GM10248 (cell line): Measurements from ENCODE around the gene RAB37.

Experiments used
- CTCF ChIA-PET: fragments of 300-600 bp; sonication (Branson Sonifier 250); formaldehyde crosslinking; extraction: SDS; loops from one replicate; lab custom pipeline; 2021; ENCODE audit warnings: antibody characterized with exemption; lab: Yijun Ruan, JAX
- POLR2A ChIA-PET: fragments of 350-650 bp; sonication (Branson Sonifier 250); formaldehyde crosslinking; extraction: SDS; loops from one replicate; lab custom pipeline; 2020; ENCODE audit warnings: antibody characterized with exemption; lab: Yijun Ruan, JAX
- DNase-seq: peaks from one replicate; pipeline ENCODE4 v3.0.0; 2012; ENCODE audit errors: extremely low spot score
- TF ChIP-seq, protein P1 (sequence below): IDR thresholded peaks from 2 replicates; pipeline ENCODE4 v1.5.1; 2012; ENCODE audit warnings: mild to moderate bottlenecking, low read depth; ENCODE audit errors: extremely low read depth, missing control alignments, control extremely low read depth

The RAB37 gene

DNA sequence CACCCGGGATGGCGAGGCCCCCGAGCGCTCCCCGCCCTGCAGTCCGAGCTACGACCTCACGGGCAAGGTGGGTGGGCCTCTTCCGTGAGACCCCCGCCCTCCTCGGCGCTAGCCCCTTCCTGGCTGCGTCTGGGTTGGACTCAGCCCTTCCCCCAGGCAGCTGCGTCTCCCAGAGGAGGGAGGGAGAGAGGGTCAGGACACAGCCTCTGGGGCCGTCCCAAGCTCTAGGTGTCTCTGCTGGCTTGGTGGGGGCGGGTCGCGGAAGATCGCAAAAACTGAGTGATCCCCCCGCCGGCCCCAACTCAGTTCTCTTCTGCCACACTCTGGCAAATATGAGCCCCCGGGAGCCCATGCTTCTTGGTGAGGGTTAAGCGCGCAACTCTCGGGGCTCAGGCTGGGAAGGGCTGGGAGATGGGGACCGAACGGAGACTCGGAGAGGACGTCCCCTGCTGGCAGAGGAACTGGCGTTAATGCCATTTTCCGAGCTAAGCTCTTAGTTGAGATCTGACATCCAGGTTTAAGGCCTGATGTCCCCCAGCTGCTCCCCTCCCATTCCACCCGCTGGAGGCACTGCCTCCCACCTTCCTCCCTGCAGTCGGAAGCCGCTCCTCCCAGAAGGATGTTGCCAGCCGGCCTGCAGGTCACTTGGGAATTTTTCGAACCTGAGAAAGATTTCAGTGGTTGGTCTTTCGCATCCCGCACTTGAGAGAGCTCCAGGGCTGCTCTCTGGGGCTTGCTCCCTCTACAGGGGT lies 419 bp downstream of the RAB37 start:
- DNase-seq = peak; percentile 66
- ChIA-PET POLR2A (interaction anchor here (0.7 to 1.6 kb wide), 3 partner anchors 12 to 80 kb away, joined by 3 to 9 read pairs (median 3); no protein-coding TSS in a partner anchor), CTCF (interaction anchor here (0.6 to 5.4 kb wide), 42 partner anchors 8 to 374 kb away, joined by 3 to 226 read pairs (median 6); partner anchors contain the start of genes CD300H, GPR142, NAT9 and NHERF1)
- TF ChIP-seq, protein P1, sequence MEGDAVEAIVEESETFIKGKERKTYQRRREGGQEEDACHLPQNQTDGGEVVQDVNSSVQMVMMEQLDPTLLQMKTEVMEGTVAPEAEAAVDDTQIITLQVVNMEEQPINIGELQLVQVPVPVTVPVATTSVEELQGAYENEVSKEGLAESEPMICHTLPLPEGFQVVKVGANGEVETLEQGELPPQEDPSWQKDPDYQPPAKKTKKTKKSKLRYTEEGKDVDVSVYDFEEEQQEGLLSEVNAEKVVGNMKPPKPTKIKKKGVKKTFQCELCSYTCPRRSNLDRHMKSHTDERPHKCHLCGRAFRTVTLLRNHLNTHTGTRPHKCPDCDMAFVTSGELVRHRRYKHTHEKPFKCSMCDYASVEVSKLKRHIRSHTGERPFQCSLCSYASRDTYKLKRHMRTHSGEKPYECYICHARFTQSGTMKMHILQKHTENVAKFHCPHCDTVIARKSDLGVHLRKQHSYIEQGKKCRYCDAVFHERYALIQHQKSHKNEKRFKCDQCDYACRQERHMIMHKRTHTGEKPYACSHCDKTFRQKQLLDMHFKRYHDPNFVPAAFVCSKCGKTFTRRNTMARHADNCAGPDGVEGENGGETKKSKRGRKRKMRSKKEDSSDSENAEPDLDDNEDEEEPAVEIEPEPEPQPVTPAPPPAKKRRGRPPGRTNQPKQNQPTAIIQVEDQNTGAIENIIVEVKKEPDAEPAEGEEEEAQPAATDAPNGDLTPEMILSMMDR = peak; percentile 65

DNA sequence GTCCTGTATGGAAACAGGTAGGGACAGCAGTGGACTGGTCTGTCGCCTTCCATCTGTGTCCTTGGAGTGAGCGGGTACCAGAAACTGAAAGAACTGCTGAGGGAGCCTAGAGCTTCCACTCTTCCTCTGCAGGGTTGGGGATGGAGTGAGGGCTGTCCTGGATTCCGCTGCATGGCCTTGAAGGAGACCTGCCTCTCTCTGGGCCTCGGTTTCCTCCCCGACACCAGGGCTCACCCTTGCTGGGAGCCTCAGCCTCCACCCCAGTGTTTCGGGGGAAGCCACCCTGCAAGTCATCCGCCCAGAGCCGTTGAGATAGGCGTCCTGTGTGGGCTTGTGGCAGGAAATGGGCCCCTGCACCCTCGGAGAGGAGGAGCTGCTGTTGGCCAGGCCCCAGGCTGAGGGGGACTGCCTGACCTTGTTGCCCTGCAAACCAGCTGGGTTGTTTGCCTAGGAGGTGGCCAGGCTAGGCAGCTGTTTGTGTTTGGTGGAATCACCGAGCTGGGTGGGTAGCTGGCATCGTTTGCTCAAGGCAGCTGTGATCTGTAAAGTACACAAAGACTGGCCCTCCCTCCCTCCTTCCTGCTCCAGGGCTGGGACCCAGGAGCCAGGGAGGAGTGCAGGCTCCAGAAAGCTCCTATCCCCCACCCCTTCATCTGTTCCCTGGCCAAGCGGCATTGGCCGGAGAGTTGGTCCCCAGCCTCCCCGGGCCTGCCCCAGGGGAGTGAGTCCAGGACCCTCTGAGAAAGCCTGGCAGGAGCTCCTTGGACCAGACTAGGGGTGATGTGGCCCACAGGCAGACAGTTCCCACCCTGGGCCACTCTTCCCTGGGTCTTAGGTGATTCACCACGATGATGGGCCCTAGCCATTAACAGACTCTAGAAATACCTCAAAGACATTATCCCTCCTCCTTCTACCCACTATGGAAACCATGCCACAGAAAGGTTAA lies 1.3 kb downstream of the RAB37 start:
- ChIA-PET POLR2A (interaction anchor here (0.7 to 1.6 kb wide), 3 partner anchors 11 to 81 kb away, joined by 3 to 9 read pairs (median 3); no protein-coding TSS in a partner anchor), CTCF (interaction anchor here (0.6 to 5.4 kb wide), 32 partner anchors 8 to 375 kb away, joined by 3 to 226 read pairs (median 5); partner anchors contain the start of genes NAT9 and NHERF1)
- TF ChIP-seq, protein P1 = no peak
- DNase-seq = peak; percentile 86

DNA sequence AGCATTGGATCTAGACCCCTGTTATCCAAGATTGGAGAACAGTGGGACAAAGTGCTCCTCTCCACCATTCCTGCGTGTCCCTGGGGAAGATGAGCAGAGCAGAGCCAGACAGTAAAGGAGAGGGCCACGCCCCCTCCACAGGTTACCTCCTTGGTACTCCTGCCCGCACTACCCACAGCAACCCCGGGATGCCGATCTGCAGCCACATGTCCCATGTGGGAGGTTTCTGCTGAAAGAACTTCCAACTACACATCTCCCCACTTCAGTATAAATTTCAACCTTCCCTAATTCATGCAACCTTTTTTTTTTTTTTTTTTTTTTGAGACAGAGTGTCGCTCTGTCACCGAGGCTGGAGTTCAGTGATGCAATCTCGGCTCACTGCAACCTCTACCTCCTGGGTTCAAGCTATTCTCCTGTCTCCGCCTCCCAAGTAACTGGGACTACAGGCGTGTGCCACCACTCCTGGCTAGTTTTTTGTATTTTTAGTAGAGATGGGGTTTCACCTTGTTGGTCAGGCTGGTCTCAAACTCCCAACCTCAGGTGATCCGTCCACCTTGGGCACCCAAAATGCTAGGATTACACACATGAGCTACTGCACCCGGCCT lies 2.3 kb downstream of the RAB37 start:
- CTCF ChIA-PET = interaction anchor here (2.0 to 5.4 kb wide), 8 partner anchors 7 to 124 kb away, joined by 5 to 226 read pairs (median 30); partner anchors contain the start of gene NHERF1
- POLR2A ChIA-PET = interaction anchor here (1.6 kb wide), 1 partner anchor 10 kb away, joined by 9 read pairs; no protein-coding TSS in a partner anchor
- TF ChIP-seq, protein P1 = no peak
- DNase-seq = no peak

DNA sequence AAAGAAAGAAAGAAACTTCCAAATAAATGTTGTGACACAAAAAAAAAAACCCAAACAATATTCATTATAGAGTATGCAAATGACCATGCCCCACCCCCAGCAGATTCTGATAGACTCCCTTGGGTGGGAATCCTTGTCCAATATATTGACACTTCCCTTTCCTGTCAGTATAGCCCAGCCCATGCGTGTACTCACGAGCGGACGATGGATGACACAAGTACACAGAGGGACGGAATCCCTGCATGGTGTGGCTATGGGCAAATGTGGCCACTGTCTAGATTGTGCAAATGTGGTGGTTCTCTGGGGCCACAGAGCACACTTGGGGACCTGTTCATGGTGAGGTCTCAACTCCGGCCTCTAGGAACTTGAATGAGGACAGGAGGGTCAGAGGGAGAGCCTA lies 3.1 kb downstream of the RAB37 start:
- DNase-seq = no peak
- CTCF ChIA-PET = interaction anchor here (5.4 kb wide), 1 partner anchor 124 kb away, joined by 38 read pairs; no protein-coding TSS in a partner anchor
- POLR2A ChIA-PET = no interaction called here
- TF ChIP-seq, protein P1 = no peak

DNA sequence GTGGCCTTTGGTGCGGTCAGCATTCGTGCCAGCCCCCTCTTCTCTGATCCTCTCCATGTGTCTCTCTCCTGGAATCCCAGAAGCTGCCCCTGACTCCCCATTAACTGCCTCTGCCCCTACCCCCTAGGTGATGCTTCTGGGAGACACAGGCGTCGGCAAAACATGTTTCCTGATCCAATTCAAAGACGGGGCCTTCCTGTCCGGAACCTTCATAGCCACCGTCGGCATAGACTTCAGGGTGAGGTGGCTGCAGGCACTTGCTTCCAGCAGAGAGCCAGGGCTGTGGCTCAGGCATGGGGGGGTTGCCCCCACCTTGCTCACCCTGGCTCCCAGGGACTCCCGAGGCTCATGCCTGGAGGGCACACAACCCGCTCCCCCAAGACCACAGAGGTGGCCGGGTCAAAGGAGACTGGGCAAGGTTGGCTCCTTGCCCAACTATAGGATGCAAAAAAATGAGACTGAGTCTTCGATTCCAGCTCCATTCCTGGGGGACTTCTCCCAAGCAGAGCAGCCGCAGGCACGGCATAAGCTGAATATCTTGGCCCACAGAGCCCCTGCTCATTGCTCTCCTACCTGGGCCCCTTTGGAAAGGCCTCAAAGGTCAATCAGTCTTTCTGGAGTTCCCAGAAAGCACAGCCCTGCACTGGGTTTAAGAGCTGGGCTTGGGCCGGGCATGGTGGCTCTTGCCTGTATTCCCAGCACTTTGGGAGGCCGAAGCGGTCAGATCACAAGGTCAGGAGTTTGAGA lies 3.8 kb downstream of the RAB37 start:
- CTCF ChIA-PET = interaction anchor here (1.1 to 5.4 kb wide), 8 partner anchors 15 to 373 kb away, joined by 3 to 38 read pairs (median 7); no protein-coding TSS in a partner anchor
- TF ChIP-seq, protein P1 = no peak
- POLR2A ChIA-PET = no interaction called here
- DNase-seq = no peak
